BJ (cell line): ENCODE measurements around the gene CBLL2. TPM values are rescaled to one million over a fixed set of nuclear protein-coding genes. Genes with fewer than 3 reads are reported as not detected.

Source experiments
- CTCF ChIA-PET: fragments of 350-600 bp; formaldehyde crosslinking; extraction: SDS; loops from one replicate; lab custom pipeline; 2021; ENCODE audit warnings: antibody characterized with exemption, inconsistent platforms; lab: Yijun Ruan, JAX
- POLR2A ChIA-PET: fragments of 300-600 bp; sonication (Branson Sonifier 250); formaldehyde crosslinking; extraction: SDS; loops from one replicate; lab custom pipeline; 2021; ENCODE audit warnings: antibody characterized with exemption; lab: Charles Lee
- DNase-seq: peaks from one replicate; pipeline ENCODE4 v3.0.0-alpha.2; 2011; ENCODE audit warnings: low read depth
- H3K27me3 ChIP-seq: 2 replicates; pipeline ENCODE4 v1.6.0; 2011; ENCODE audit warnings: low read length; ENCODE audit not compliant: control insufficient read depth, insufficient read depth
- H3K36me3 ChIP-seq: 2 replicates; pipeline ENCODE4 v1.5.1; 2011; ENCODE audit warnings: low read length; ENCODE audit not compliant: control insufficient read depth, insufficient read depth
- H3K4me3 ChIP-seq: 2 replicates; pipeline ENCODE4 v1.5.1; 2011; ENCODE audit warnings: low read depth, mild to moderate bottlenecking, control low read depth, low read length
- polyA plus RNA-seq: library from polyadenylated mRNA; depleted of rRNA; stranded (reverse); fragments of >200 nt; gene quantifications from 2 replicates; pipeline ENCODE4 v1.2.3, GENCODE V29; 2011
- TF ChIP-seq, protein P1 (sequence below): IDR thresholded peaks from 2 replicates; pipeline ENCODE4 v1.5.1; 2011; ENCODE audit warnings: low read depth, mild to moderate bottlenecking, control low read depth, inconsistent platforms, low read length, moderate library complexity; ENCODE audit not compliant: insufficient read depth

The CBLL2 gene
- polyA plus RNA-seq, 1 experiment: not detected

DNA sequence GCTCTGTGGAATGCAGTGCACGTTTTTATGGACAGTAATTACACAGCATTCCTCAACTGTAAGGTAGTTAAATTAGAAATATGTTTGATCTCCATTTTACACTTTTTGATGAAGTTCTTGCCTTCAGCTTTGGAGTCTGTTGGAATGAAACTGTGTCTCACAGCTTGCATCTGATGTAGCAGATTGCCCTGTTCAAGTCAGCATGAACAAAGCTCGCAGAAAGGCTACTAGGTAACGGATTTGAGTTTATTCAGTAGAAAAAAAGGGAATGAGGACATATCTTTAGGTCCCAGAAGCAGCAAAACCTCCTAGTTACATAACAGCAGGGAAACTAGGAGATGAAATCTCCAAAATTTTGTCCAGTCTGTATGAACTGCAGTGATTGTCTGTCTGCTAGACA, 24.3 kb upstream of the CBLL2 start:
- H3K36me3 ChIP-seq: no peaks in the 10 kb centered on the region
- no peaks in the 10 kb centered on the region for H3K27me3 ChIP-seq
- ChIA-PET CTCF (interaction anchor here (0.7 kb wide), 1 partner anchor 21 kb away, joined by 3 read pairs; no protein-coding TSS in a partner anchor), POLR2A (no interaction called here)
- no peak for DNase-seq
- no peak overlapping the region for H3K4me3 ChIP-seq
- TF ChIP-seq, protein P1, sequence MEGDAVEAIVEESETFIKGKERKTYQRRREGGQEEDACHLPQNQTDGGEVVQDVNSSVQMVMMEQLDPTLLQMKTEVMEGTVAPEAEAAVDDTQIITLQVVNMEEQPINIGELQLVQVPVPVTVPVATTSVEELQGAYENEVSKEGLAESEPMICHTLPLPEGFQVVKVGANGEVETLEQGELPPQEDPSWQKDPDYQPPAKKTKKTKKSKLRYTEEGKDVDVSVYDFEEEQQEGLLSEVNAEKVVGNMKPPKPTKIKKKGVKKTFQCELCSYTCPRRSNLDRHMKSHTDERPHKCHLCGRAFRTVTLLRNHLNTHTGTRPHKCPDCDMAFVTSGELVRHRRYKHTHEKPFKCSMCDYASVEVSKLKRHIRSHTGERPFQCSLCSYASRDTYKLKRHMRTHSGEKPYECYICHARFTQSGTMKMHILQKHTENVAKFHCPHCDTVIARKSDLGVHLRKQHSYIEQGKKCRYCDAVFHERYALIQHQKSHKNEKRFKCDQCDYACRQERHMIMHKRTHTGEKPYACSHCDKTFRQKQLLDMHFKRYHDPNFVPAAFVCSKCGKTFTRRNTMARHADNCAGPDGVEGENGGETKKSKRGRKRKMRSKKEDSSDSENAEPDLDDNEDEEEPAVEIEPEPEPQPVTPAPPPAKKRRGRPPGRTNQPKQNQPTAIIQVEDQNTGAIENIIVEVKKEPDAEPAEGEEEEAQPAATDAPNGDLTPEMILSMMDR: no peak

DNA sequence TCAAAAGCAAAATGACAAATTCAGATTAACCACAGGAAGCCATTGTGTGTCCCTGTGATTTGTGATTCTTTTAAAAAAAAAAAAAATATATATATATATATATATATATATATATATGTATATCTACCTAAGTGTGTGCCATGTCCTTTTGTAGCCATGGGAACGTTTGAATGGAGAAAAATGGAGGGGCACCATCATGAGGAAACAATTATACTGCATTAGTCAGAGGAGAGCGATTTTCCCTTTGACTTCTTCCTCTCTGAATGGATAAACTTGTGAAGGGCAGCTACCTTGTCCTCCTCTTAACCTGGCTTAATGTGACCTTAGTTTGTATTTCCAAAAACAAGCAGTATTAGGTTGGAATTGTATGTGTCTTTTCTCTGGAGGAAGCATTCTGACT, 23.3 kb upstream of the CBLL2 start:
- Histone ChIP-seq H3K36me3 (no peaks in the 10 kb centered on the region), H3K27me3 (no peaks in the 10 kb centered on the region), H3K4me3 (no peak overlapping the region)
- CTCF ChIA-PET: no interaction called here
- TF ChIP-seq, protein P1: no peak
- no peak for DNase-seq
- POLR2A ChIA-PET: no interaction called here

DNA sequence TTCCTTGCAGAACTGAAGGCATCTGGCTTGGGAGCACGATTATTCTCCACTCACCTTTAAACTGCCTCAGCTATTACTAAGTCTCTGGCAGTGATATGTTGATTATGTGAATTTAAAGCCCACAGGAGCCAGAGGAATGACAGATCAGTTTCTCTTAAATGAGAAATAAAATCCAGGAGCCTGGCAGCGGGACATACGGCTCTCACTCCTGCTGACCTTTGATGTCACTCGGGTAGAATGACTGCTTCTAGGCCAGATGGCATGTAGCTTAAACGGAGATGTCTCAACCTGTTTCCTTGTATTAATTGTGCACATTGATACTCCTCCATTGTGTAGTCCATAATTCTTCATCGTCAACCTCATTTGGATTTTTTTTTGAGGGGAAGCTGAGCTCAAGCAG, 4.0 kb upstream of the CBLL2 start:
- TF ChIP-seq, protein P1: no peak
- H3K36me3 ChIP-seq: no peaks in the 10 kb centered on the region
- H3K4me3 ChIP-seq: no peak overlapping the region
- ChIA-PET CTCF (no interaction called here), POLR2A (interaction anchor here (0.5 kb wide), 1 partner anchor 237 kb away, joined by 3 read pairs; no protein-coding TSS in a partner anchor)
- no peaks in the 10 kb centered on the region for H3K27me3 ChIP-seq
- DNase-seq: no peak

DNA sequence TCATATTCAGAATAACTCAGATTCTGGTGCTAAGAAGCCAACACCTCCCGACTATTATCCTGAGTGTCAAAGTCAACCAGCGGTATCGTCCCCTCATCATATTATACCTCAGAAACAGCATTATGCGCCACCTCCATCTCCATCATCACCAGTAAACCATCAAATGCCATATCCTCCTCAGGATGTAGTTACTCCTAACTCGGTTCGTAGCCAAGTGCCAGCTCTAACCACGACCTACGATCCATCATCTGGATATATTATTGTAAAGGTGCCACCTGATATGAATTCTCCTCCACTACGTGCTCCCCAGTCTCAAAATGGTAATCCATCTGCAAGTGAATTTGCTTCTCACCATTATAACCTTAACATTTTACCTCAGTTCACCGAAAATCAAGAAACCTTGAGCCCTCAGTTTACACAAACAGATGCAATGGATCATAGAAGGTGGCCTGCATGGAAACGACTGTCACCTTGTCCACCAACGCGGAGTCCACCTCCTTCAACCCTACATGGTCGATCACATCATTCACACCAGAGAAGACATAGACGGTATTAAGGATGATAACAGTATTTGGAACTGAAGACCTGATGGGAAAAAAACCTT, 1.1 kb downstream of the CBLL2 start:
- TF ChIP-seq, protein P1: no peak
- DNase-seq: no peak
- Histone ChIP-seq H3K27me3 (no peaks in the 10 kb centered on the region), H3K36me3 (no peaks in the 10 kb centered on the region), H3K4me3 (no peak overlapping the region)
- ChIA-PET POLR2A (no interaction called here), CTCF (no interaction called here)

DNA sequence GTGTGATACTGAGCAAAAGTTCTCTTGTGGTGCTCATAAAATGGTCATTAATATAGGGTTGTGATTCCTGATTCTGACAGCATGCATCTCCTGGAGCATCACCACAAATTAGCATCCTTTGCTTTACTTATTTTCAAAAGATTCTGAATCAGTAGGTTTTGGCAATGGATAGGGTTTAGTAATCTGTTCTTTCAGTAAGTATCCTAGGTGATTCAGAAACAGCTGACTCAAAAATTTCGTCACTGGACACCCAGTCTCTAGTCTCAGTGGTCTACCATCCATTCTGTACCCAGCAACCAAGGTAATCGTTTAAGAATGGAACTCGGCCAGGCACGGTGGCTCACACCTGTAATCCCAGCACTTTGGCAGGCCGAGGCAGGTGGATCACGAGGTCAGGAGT, 4.1 kb downstream of the CBLL2 start:
- H3K36me3 ChIP-seq: no peaks in the 10 kb centered on the region
- CTCF ChIA-PET: no interaction called here
- no peak for DNase-seq
- POLR2A ChIA-PET: no interaction called here
- H3K4me3 ChIP-seq: no peak overlapping the region
- TF ChIP-seq, protein P1: no peak
- H3K27me3 ChIP-seq: no peaks in the 10 kb centered on the region
